ENCODE measurements around the gene MAML2.

DNA sequence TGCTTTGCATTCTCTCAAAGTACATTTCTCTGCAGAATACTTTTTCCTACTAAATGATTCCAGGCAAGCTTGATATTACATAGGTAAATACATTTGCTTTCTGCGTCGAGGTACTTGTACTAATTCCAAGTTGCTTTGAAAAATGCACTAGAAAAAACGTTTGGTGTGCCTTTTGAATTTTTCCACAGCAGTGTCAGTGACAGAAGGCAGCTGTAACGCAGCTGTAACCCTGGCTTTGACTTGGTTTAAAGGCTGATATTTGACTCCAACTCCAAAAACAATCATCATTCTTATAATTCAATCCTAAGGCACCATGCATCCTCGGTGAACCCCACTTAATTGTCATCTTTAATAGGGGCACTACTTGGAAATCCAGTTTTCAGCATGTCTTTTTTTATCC is 125.0 kb downstream of the MAML2 start:
- TF ChIP-seq, protein P1, sequence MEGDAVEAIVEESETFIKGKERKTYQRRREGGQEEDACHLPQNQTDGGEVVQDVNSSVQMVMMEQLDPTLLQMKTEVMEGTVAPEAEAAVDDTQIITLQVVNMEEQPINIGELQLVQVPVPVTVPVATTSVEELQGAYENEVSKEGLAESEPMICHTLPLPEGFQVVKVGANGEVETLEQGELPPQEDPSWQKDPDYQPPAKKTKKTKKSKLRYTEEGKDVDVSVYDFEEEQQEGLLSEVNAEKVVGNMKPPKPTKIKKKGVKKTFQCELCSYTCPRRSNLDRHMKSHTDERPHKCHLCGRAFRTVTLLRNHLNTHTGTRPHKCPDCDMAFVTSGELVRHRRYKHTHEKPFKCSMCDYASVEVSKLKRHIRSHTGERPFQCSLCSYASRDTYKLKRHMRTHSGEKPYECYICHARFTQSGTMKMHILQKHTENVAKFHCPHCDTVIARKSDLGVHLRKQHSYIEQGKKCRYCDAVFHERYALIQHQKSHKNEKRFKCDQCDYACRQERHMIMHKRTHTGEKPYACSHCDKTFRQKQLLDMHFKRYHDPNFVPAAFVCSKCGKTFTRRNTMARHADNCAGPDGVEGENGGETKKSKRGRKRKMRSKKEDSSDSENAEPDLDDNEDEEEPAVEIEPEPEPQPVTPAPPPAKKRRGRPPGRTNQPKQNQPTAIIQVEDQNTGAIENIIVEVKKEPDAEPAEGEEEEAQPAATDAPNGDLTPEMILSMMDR (IDR thresholded peaks at IDR 0.05), result no peak
- no peak for TF ChIP-seq POLR2A (IDR thresholded peaks at IDR 0.05)
